Liver (tissue), 9 donors: ENCODE measurements around the gene SLCO1C1. TPM values are rescaled to one million over a fixed set of nuclear protein-coding genes. Genes with fewer than 3 reads are reported as not detected.

Experiments used
- DNase-seq: peaks from one replicate; pipeline ENCODE4 v3.0.0-alpha.2; 2017; ENCODE audit warnings: low spot score
- H3K27ac ChIP-seq, 2 donors: one replicate each; pipeline ENCODE4 v1.7.0; 2013; ENCODE audit warnings: inconsistent platforms in 2 of 2, low read length in 2 of 2, control low read depth in 1 of 2, low read depth in 1 of 2, mild to moderate bottlenecking in 1 of 2
- H3K27me3 ChIP-seq, 4 donors: one replicate each; pipeline versions ENCODE4 v1.6.1 to v1.7.0; 2013; ENCODE audit warnings: low read length in 3 of 4, inconsistent platforms in 1 of 4, mild to moderate bottlenecking in 1 of 4, moderate library complexity in 1 of 4; ENCODE audit not compliant: control insufficient read depth in 4 of 4, insufficient read depth in 4 of 4
- H3K36me3 ChIP-seq, 4 donors: one replicate each; pipeline versions ENCODE4 v1.6.1 to v1.7.0; 2013; ENCODE audit warnings: low read length in 3 of 4, mild to moderate bottlenecking in 3 of 4, low read depth in 1 of 4, moderate library complexity in 1 of 4; ENCODE audit not compliant: control insufficient read depth in 4 of 4, insufficient read depth in 3 of 4
- H3K4me1 ChIP-seq, 4 donors: one replicate each; pipeline versions ENCODE4 v1.6.1 to v1.7.0; 2013; ENCODE audit warnings: low read length in 3 of 4, mild to moderate bottlenecking in 3 of 4, moderate library complexity in 1 of 4; ENCODE audit not compliant: control insufficient read depth in 4 of 4, insufficient read depth in 4 of 4
- H3K4me3 ChIP-seq, 3 donors: one replicate each; pipeline versions ENCODE4 v1.6.1 to v1.7.0; 2013; ENCODE audit warnings: low read length in 3 of 3, control low read depth in 1 of 3, low read depth in 1 of 3, mild to moderate bottlenecking in 1 of 3
- H3K9ac ChIP-seq, 2 donors: one replicate each; pipeline ENCODE4 v1.7.0; 2013; ENCODE audit warnings: low read length in 2 of 2, mild to moderate bottlenecking in 2 of 2, moderate library complexity in 2 of 2, control low read depth in 1 of 2, low read depth in 1 of 2
- H3K9me3 ChIP-seq, 4 donors: one replicate each; pipeline versions ENCODE4 v1.6.1 to v1.7.0; 2013; ENCODE audit warnings: low read length in 3 of 4; ENCODE audit not compliant: control insufficient read depth in 4 of 4
- EGR1 ChIP-seq, 2 donors: IDR thresholded peaks; 2 replicates each; pipeline ENCODE4 v1.6.1; 2016 to 2018; ENCODE audit warnings: antibody characterized with exemption in 2 of 2, low read depth in 2 of 2
- FOXA1 ChIP-seq: IDR thresholded peaks from 2 replicates; pipeline ENCODE4 v1.6.1; 2016; ENCODE audit warnings: antibody characterized with exemption
- FOXA2 ChIP-seq: IDR thresholded peaks from 2 replicates; pipeline ENCODE4 v1.6.1; 2016; ENCODE audit warnings: antibody characterized with exemption
- GABPA ChIP-seq, 2 donors: IDR thresholded peaks in 1 of 2; conservative IDR thresholded peaks in 1 of 2; 2 replicates each; pipeline ENCODE4 v1.6.1; 2016; ENCODE audit warnings: antibody characterized with exemption in 2 of 2, mild to moderate bottlenecking in 1 of 2, moderate library complexity in 1 of 2
- HNF4A ChIP-seq, 2 donors: conservative IDR thresholded peaks; 2 replicates each; pipeline ENCODE4 v1.6.1; 2016; ENCODE audit warnings: antibody characterized with exemption in 2 of 2, mild to moderate bottlenecking in 2 of 2
- HNF4G ChIP-seq: IDR thresholded peaks from 2 replicates; pipeline ENCODE4 v1.6.1; 2016; ENCODE audit warnings: antibody characterized with exemption
- JUND ChIP-seq, 2 donors: IDR thresholded peaks; 2 replicates each; pipeline ENCODE4 v1.6.1; 2016; ENCODE audit warnings: antibody characterized with exemption in 2 of 2
- NR2F2 ChIP-seq: IDR thresholded peaks from 2 replicates; pipeline ENCODE4 v1.6.1; 2016; ENCODE audit warnings: antibody characterized with exemption
- RAD21 ChIP-seq, 2 donors: IDR thresholded peaks; 2 replicates each; pipeline ENCODE4 v1.6.1; 2016; ENCODE audit warnings: antibody characterized with exemption in 2 of 2, mild to moderate bottlenecking in 2 of 2
- RXRA ChIP-seq, 2 donors: IDR thresholded peaks; 2 replicates each; pipeline ENCODE4 v1.6.1; 2017 to 2018; ENCODE audit warnings: antibody characterized with exemption in 2 of 2, mild to moderate bottlenecking in 1 of 2
- SP1 ChIP-seq: IDR thresholded peaks from 2 replicates; pipeline ENCODE4 v1.6.1; 2018; ENCODE audit warnings: antibody characterized with exemption, mild to moderate bottlenecking
- TAF1 ChIP-seq: conservative IDR thresholded peaks from 2 replicates; pipeline ENCODE4 v1.6.1; 2016; ENCODE audit warnings: antibody characterized with exemption, mild to moderate bottlenecking
- YY1 ChIP-seq: IDR thresholded peaks from 2 replicates; pipeline ENCODE4 v1.6.1; 2016; ENCODE audit warnings: antibody characterized with exemption, mild to moderate bottlenecking
- WGBS: extraction: QIAGEN DNeasy Blood & Tissue Kit; methylation state at CpG from one replicate; pipeline ENCODE4 v1.1.7; 2013; 5-methylcytosine and 5-hydroxymethylcytosine counted together
- polyA plus RNA-seq, 2 donors: library from polyadenylated mRNA; stranded (reverse) in 1 of 2; unstranded in 1 of 2; fragments of 200-250 nt in 1 of 2; fragments of >200 nt in 1 of 2; fragmentation: Nextera tagmentation in 1 of 2; extraction: Ambion mirVana in 1 of 2; gene quantifications; one replicate each; pipeline versions ENCODE4 v1.2.1 to v1.2.3, GENCODE V29; 2013 to 2015
- total RNA-seq, 2 donors: library from RNA; depleted of rRNA; stranded (reverse); fragments of >200 nt; gene quantifications; one replicate each; pipeline ENCODE4 v1.2.3, GENCODE V29; 2014
- TF ChIP-seq, protein P1 (sequence below): fragments of 150-350 bp; IDR thresholded peaks from 2 replicates; pipeline ENCODE4 v1.5.1; 2017; ENCODE audit warnings: improper control_type of control experiment, low read depth, low read length; ENCODE audit not compliant: missing input control
- TF ChIP-seq, protein P2 (sequence below): IDR thresholded peaks from 2 replicates; pipeline ENCODE4 v1.6.1; 2016; ENCODE audit warnings: antibody characterized with exemption
- TF ChIP-seq, protein P3 (sequence below): IDR thresholded peaks from 2 replicates; pipeline ENCODE4 v1.6.1; 2016; ENCODE audit warnings: antibody characterized with exemption
- TF ChIP-seq, protein P4 (sequence below): IDR thresholded peaks from 2 replicates; pipeline ENCODE4 v1.6.1; 2016; ENCODE audit warnings: antibody characterized with exemption
- donor health status: healthy.
- donor health status: healthy.
- donor health status: healthy.
- donor health status: healthy.
- donor health status: healthy.

SLCO1C1 gene
- total and polyA plus RNA-seq, 4 donors = not detected

DNA sequence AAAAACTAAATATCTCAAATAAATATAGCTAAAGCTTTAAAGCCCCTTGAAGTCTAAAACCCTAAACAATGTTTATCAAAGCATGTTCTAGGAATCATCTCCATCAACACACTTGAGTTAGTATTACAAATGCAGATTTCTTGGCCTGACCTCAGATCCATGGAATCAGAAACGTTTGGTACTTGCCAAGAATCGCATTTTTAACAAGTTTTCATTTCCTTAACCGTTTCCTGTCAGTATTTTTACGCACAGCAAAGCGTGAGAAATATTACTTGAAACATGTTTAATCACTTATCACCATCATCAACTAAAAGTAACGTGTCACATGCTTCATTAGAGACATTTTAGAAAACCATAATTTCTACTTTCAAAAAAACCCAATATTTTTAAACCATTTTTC lies 9.7 kb downstream of the SLCO1C1 start:
- no peak overlapping the region for H3K4me3 ChIP-seq
- WGBS = 66% methylated on average over 6 of the region's 6 CpGs
- TF ChIP-seq, protein P1, sequence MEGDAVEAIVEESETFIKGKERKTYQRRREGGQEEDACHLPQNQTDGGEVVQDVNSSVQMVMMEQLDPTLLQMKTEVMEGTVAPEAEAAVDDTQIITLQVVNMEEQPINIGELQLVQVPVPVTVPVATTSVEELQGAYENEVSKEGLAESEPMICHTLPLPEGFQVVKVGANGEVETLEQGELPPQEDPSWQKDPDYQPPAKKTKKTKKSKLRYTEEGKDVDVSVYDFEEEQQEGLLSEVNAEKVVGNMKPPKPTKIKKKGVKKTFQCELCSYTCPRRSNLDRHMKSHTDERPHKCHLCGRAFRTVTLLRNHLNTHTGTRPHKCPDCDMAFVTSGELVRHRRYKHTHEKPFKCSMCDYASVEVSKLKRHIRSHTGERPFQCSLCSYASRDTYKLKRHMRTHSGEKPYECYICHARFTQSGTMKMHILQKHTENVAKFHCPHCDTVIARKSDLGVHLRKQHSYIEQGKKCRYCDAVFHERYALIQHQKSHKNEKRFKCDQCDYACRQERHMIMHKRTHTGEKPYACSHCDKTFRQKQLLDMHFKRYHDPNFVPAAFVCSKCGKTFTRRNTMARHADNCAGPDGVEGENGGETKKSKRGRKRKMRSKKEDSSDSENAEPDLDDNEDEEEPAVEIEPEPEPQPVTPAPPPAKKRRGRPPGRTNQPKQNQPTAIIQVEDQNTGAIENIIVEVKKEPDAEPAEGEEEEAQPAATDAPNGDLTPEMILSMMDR = no peak
- TF ChIP-seq SP1 (no peak), HNF4A (conservative IDR thresholded peaks at IDR 0.05) (no peak), FOXA2 (no peak), YY1 (no peak), FOXA1 (no peak), TAF1 (no peak), JUND (IDR thresholded peaks at IDR 0.05) (no peak), RAD21 (IDR thresholded peaks at IDR 0.05) (no peak), RXRA (IDR thresholded peaks at IDR 0.05) (no peak)
- TF ChIP-seq, protein P2, sequence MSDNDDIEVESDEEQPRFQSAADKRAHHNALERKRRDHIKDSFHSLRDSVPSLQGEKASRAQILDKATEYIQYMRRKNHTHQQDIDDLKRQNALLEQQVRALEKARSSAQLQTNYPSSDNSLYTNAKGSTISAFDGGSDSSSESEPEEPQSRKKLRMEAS = no peak
- TF ChIP-seq, protein P3, sequence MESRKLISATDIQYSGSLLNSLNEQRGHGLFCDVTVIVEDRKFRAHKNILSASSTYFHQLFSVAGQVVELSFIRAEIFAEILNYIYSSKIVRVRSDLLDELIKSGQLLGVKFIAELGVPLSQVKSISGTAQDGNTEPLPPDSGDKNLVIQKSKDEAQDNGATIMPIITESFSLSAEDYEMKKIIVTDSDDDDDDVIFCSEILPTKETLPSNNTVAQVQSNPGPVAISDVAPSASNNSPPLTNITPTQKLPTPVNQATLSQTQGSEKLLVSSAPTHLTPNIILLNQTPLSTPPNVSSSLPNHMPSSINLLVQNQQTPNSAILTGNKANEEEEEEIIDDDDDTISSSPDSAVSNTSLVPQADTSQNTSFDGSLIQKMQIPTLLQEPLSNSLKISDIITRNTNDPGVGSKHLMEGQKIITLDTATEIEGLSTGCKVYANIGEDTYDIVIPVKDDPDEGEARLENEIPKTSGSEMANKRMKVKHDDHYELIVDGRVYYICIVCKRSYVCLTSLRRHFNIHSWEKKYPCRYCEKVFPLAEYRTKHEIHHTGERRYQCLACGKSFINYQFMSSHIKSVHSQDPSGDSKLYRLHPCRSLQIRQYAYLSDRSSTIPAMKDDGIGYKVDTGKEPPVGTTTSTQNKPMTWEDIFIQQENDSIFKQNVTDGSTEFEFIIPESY = no peak
- TF ChIP-seq, protein P4, sequence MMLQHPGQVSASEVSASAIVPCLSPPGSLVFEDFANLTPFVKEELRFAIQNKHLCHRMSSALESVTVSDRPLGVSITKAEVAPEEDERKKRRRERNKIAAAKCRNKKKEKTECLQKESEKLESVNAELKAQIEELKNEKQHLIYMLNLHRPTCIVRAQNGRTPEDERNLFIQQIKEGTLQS = no peak

DNA sequence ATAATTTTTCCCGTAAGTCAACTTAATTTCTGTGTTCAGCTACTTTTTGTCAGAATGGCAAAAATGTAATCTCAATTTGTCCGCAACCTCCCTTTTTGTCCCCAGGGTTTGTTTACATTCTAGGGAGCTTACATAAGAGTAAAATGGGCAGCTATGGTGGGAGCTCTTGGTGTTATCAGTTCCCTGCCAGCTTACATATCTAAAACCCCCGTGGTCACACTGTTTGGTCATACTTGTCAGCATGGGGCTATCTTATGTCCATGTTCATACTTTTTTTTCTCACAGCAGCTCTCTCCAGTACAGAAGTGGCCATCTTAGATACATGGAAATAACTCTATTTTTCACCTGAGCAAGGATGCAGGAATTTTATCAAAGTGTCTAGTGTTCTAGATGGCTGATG lies 16.7 kb downstream of the SLCO1C1 start:
- 64% methylated on average over 3 of the region's 3 CpGs for WGBS
- no peak for DNase-seq
- no peak for TF ChIP-seq JUND (IDR thresholded peaks at IDR 0.05)
- TF ChIP-seq NR2F2 = no peak
- no peak for TF ChIP-seq EGR1 (IDR thresholded peaks at IDR 0.05; ENCODE audit: low read depth in 2 of 2)
- TF ChIP-seq FOXA1 = no peak
- TF ChIP-seq SP1 = no peak
- TF ChIP-seq YY1 = no peak
- no peak for TF ChIP-seq HNF4G
- no peak for TF ChIP-seq RXRA (IDR thresholded peaks at IDR 0.05)
- TF ChIP-seq, protein P3 = no peak
- no peak for TF ChIP-seq RAD21 (IDR thresholded peaks at IDR 0.05)
- TF ChIP-seq, protein P4 = no peak
- TF ChIP-seq GABPA (IDR thresholded peaks at IDR 0.05 in 1 of 2, conservative IDR thresholded peaks at IDR 0.05 in 1 of 2) = no peak

More for the DNA sequence above, 9.7 kb downstream of the SLCO1C1 start:
- no peaks in the 10 kb centered on the region for H3K27me3 ChIP-seq
- no peak overlapping the region for H3K9ac ChIP-seq
- H3K4me1 ChIP-seq = no peaks in the 10 kb centered on the region
- H3K9me3 ChIP-seq = no peaks in the 10 kb centered on the region
- H3K36me3 ChIP-seq = no peaks in the 10 kb centered on the region
- H3K27ac ChIP-seq = no peak overlapping the region
- DNase-seq = no peak

More for the DNA sequence above, 16.7 kb downstream of the SLCO1C1 start:
- no peak overlapping the region for H3K27ac ChIP-seq
- no peak overlapping the region for H3K4me3 ChIP-seq
- H3K9me3 ChIP-seq = no peaks in the 10 kb centered on the region
- no peaks in the 10 kb centered on the region for H3K4me1 ChIP-seq
- H3K9ac ChIP-seq = no peak overlapping the region
- no peaks in the 10 kb centered on the region for H3K27me3 ChIP-seq
- no peaks in the 10 kb centered on the region for H3K36me3 ChIP-seq
